ENCODE results near the gene PPFIA1. TPM values are rescaled to one million over a fixed set of nuclear protein-coding genes. Genes with fewer than 3 reads are reported as not detected.

PPFIA1 gene
- total and polyA plus RNA-seq, 2 of the 13 experiments (the other 11 are each of a cell fraction or from before 2014, with no cell fraction given), result 29.9 to 45.2 TPM

DNA sequence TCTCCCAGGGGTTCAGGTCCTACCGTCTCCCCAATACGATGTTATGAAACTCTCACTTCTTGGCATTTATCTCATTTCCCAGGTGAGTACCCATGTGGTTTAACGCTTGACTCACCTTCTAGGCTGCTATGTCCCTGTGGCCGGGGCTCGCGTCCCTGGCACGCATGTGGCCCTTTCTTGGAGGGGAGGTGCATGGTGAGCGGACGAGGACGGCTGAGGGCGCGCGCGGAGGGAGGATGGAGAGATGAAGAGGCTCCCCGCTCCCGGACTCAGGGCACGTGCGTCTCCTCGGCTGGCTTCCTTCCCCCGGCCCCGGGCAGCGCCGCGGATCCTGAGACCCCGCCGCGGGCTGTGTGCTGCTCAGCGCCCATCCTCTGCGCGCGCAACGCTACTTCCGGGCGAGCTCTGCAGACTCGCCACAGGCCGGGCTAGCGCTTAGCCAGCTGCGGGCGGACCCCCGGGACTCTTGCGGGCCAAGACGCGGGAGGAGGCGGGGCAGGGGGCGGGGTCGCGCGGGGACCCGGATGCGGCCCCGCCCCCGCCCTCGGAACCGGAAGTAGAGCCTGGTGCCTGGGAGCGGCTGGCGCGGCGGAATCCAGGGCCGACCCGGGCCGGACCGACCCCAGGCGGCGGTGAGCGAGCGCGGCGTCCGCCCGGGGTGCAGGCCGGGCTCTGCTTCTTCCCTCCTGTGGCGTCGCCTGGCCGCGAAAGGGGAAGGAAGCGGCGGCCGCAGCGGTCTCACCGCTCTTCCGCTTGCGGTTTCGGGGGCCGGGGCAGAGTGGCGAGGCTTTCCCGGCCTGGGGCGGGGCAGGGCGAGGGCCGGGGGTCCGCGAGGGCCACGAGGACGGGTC is 127.7 kb downstream of the PPFIA1 start, which contains the start of gene CTTN (continued):
- TF ChIP-seq, protein P1, sequence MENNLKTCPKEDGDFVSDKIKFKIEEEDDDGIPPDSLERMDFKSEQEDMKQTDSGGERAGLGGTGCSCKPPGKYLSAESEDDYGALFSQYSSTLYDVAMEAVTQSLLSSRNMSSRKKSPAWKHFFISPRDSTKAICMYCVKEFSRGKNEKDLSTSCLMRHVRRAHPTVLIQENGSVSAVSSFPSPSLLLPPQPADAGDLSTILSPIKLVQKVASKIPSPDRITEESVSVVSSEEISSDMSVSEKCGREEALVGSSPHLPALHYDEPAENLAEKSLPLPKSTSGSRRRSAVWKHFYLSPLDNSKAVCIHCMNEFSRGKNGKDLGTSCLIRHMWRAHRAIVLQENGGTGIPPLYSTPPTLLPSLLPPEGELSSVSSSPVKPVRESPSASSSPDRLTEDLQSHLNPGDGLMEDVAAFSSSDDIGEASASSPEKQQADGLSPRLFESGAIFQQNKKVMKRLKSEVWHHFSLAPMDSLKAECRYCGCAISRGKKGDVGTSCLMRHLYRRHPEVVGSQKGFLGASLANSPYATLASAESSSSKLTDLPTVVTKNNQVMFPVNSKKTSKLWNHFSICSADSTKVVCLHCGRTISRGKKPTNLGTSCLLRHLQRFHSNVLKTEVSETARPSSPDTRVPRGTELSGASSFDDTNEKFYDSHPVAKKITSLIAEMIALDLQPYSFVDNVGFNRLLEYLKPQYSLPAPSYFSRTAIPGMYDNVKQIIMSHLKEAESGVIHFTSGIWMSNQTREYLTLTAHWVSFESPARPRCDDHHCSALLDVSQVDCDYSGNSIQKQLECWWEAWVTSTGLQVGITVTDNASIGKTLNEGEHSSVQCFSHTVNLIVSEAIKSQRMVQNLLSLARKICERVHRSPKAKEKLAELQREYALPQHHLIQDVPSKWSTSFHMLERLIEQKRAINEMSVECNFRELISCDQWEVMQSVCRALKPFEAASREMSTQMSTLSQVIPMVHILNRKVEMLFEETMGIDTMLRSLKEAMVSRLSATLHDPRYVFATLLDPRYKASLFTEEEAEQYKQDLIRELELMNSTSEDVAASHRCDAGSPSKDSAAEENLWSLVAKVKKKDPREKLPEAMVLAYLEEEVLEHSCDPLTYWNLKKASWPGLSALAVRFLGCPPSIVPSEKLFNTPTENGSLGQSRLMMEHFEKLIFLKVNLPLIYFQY (CRISPR knock-in tag; IDR thresholded peaks at IDR 0.05; ENCODE audit: borderline replicate concordance), result peak; percentile 71; the same call in 1 of the 2 replicates
- TF ChIP-seq KMT2B (CRISPR knock-in tag; IDR thresholded peaks at IDR 0.05), result peak; percentile 78
- TF ChIP-seq, protein P2, sequence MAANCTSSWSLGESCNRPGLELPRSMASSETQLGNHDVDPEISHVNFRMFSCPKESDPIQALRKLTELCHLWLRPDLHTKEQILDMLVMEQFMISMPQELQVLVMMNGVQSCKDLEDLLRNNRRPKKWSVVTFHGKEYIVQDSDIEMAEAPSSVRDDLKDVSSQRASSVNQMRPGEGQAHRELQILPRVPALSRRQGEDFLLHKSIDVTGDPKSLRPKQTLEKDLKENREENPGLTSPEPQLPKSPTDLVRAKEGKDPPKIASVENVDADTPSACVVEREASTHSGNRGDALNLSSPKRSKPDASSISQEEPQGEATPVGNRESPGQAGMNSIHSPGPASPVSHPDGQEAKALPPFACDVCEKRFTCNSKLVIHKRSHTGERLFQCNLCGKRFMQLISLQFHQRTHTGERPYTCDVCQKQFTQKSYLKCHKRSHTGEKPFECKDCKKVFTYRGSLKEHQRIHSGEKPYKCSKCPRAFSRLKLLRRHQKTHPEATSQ (CRISPR knock-in tag; IDR thresholded peaks at IDR 0.05; ENCODE audit: borderline replicate concordance), result 0 out of 2 replicates have a peak, but pooled peaks have one; percentile 64
- TF ChIP-seq MTF2 (CRISPR knock-in tag; IDR thresholded peaks at IDR 0.05; ENCODE audit: borderline replicate concordance), result 0 out of 2 replicates have a peak, but pooled peaks have one; percentile 64
- no peak for TF ChIP-seq TP53 (CRISPR knock-in tag; conservative IDR thresholded peaks at IDR 0.05)
- TF ChIP-seq DMAP1 (CRISPR knock-in tag; IDR thresholded peaks at IDR 0.05), result peak; percentile 87; the same call in 1 of the 2 replicates
- TF ChIP-seq, protein P3, sequence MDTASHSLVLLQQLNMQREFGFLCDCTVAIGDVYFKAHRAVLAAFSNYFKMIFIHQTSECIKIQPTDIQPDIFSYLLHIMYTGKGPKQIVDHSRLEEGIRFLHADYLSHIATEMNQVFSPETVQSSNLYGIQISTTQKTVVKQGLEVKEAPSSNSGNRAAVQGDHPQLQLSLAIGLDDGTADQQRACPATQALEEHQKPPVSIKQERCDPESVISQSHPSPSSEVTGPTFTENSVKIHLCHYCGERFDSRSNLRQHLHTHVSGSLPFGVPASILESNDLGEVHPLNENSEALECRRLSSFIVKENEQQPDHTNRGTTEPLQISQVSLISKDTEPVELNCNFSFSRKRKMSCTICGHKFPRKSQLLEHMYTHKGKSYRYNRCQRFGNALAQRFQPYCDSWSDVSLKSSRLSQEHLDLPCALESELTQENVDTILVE (CRISPR knock-in tag; IDR thresholded peaks at IDR 0.05), result peak; percentile 65; the same call in 1 of the 2 replicates
- TF ChIP-seq, protein P4, sequence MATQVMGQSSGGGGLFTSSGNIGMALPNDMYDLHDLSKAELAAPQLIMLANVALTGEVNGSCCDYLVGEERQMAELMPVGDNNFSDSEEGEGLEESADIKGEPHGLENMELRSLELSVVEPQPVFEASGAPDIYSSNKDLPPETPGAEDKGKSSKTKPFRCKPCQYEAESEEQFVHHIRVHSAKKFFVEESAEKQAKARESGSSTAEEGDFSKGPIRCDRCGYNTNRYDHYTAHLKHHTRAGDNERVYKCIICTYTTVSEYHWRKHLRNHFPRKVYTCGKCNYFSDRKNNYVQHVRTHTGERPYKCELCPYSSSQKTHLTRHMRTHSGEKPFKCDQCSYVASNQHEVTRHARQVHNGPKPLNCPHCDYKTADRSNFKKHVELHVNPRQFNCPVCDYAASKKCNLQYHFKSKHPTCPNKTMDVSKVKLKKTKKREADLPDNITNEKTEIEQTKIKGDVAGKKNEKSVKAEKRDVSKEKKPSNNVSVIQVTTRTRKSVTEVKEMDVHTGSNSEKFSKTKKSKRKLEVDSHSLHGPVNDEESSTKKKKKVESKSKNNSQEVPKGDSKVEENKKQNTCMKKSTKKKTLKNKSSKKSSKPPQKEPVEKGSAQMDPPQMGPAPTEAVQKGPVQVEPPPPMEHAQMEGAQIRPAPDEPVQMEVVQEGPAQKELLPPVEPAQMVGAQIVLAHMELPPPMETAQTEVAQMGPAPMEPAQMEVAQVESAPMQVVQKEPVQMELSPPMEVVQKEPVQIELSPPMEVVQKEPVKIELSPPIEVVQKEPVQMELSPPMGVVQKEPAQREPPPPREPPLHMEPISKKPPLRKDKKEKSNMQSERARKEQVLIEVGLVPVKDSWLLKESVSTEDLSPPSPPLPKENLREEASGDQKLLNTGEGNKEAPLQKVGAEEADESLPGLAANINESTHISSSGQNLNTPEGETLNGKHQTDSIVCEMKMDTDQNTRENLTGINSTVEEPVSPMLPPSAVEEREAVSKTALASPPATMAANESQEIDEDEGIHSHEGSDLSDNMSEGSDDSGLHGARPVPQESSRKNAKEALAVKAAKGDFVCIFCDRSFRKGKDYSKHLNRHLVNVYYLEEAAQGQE (IDR thresholded peaks at IDR 0.05; ENCODE audit: borderline replicate concordance in 1 of 2, low read depth in 1 of 2, low read length in 2 of 2), result peak in 1 of 2 experiments; percentile 16; a peak in 1 of 4 replicates
- no peak for TF ChIP-seq ZSCAN20 (CRISPR knock-in tag; IDR thresholded peaks at IDR 0.05; ENCODE audit: borderline replicate concordance)
- TF ChIP-seq ZNF274 (CRISPR knock-in tag; IDR thresholded peaks at IDR 0.05), result no peak
- TF ChIP-seq, protein P5, sequence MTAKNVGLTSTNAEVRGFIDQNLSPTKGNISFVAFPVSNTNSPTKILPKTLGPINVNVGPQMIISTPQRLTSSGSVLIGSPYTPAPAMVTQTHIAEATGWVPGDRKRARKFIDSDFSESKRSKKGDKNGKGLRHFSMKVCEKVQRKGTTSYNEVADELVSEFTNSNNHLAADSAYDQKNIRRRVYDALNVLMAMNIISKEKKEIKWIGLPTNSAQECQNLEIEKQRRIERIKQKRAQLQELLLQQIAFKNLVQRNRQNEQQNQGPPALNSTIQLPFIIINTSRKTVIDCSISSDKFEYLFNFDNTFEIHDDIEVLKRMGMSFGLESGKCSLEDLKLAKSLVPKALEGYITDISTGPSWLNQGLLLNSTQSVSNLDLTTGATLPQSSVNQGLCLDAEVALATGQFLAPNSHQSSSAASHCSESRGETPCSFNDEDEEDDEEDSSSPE (CRISPR knock-in tag; IDR thresholded peaks at IDR 0.05), result peak; percentile 54
- no peak for TF ChIP-seq ZNF468 (CRISPR knock-in tag; IDR thresholded peaks at IDR 0.05)
- peak; percentile 18 for TF ChIP-seq MAZ (IDR thresholded peaks at IDR 0.05; ENCODE audit: borderline replicate concordance, low read depth, low read length)
- peak; percentile 65; the same call in 1 of the 2 replicates for TF ChIP-seq MAZ (CRISPR knock-in tag; IDR thresholded peaks at IDR 0.05; ENCODE audit: low read depth)
- peak; percentile 87 for TF ChIP-seq ZFY (CRISPR knock-in tag; IDR thresholded peaks at IDR 0.05)
- TF ChIP-seq MBNL3 (CRISPR knock-in tag; conservative IDR thresholded peaks at IDR 0.05), result no peak
- TF ChIP-seq ZNF768 (CRISPR knock-in tag; IDR thresholded peaks at IDR 0.05), result peak; percentile 64; the same call in 1 of the 2 replicates

Data from HepG2 (cell line).